GM10266 (cell line): Measurements from ENCODE around the gene GPBP1.
"Not testable (repeated sequence)": the region's sequence is repeated elsewhere in the genome, so short reads cannot be mapped to it uniquely, and the experiment has no call there.

Experiments used
- DNase-seq: peaks from one replicate; pipeline ENCODE4 v3.0.0; 2012; ENCODE audit errors: extremely low spot score
- CTCF ChIP-seq: IDR thresholded peaks from 2 replicates; pipeline ENCODE4 v1.5.1; 2012; ENCODE audit warnings: mild to moderate bottlenecking, low read depth; ENCODE audit not compliant: control insufficient read depth, insufficient read depth; ENCODE audit errors: missing control alignments

The GPBP1 gene

DNA sequence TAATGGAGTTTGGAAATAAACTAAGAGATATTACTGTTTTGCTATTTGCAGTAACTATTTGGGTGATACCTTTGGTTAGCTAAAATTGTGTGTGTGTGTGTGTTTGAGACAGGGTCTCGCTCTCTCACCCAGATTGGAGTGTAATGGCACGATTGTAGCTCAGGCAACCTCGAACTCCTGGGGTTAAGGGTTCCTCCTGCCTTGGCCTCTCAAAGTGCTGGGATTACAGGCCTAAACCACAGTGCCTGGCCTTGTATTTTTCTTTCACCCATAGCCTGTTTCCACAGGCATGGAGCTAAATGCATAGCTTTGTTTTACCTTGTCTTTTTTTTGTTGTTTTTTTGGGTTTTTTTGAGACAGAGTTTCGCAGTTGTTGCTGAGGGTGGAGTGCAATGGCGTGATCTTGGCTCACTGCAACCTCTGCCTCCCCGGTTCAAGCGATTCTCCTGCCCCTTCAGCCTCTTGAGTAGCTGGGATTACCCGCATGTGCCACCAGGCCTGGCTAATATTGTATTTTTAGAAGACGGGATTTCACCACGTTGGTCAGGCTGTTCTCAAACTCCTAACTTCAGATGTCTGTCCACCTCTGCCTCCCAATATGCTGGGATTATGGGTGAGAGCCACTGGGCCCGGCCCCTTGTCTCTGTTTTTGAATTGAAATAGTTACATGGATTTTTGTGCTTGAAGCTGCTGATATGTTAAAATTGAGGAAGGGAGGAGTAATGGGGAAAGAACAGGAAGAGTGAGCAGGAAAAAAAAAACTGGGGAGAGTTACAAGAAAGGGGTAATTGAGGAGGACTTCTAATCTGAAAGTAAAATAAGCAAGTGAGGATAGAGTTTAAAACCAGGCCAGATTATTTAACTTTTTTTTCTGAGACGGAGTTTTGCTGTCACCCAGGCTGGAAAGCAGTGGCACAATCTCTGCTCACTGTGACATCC lies 5.7 kb downstream of the GPBP1 start:
- no peak for TF ChIP-seq CTCF
- no peak for DNase-seq

DNA sequence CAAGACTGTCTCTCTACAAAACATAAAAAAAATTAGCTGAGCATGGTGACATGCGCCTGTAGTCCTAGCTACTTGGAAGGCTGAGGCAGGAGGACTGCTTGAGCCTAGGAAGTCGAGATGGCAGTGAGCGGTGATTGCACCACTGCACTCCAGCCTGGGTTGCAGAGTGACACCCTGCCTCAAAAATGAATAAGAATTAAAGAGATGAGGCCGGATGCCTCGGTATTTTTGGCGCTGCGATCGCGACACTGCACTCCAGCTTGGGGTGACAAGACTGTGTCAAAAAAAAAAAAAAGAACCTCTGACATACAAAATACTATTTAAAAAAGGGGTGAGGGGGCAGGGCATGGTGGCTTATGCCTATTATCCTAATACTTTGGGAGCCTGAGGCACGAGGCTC lies 7.3 kb downstream of the GPBP1 start:
- no peak for DNase-seq
- TF ChIP-seq CTCF: no peak

DNA sequence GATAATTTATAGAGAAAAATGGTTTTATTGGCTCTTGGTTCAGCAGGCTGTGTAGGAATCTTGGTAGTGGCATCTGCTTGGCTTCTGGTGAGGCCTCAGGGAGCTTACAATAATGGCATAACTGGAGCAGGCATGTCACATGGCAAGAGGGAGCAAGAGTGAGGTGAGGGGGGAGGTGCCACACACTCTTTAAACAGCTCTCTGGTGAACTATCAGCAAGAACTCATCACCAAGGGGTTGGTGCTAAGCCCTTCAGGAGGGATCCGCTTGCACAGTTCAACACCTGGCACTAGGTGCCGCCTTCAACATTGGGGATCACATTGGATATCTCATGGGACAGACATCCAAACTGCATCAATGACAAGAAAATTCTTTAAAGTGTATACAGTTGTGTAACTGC lies 10.5 kb downstream of the GPBP1 start:
- DNase-seq: no peak
- TF ChIP-seq CTCF: no peak

DNA sequence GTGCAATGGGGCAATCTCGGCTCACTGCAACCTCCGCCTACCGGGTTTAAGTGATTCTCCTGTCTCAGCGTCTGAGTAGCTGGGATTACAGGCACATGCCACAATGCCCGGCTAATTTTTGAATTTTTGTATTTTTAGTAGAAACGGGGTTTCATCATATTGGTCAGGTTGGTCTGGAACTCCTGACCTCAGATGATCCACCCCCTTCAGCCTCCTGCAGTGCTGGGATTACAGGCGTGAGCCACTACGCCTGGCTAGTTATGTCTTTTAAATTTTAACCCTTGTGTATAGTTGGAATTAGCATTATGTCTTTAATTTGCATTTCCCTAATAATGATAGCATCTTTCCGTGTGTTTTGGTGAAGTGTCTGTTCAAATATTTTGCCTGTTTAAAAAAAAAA lies 11.5 kb downstream of the GPBP1 start:
- no peak for TF ChIP-seq CTCF
- DNase-seq: no peak

GRCh38 chr5:57186194-57186593 lies 12.3 kb downstream of the GPBP1 start:
- DNase-seq: no peak
- TF ChIP-seq CTCF: no peak

GRCh38 chr5:57187977-57188376 lies 14.1 kb downstream of the GPBP1 start:
- not testable (repeated sequence) for DNase-seq

DNA sequence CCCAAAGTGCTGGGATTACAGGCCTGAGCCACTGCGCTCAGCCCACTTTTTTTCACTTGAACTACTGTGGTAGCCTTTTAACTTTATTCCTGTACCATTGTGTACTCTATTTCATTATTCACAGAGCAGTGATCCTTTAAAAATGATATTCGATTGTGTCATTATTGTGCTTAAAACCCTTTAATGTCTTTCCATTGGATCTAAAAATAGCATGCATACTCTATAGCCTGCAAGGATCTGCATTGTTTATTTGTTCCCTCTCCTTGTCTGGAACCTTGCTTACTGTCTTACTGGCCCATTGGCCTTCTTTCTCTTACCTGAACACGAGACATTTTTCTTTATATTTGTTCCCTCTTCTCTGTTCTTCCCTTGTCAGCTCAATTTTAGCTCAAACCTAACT lies 15.7 kb downstream of the GPBP1 start:
- no peak for DNase-seq
- TF ChIP-seq CTCF: no peak
